Thoracic aorta (tissue), 2 donors: Measurements from ENCODE around the gene PSORS1C2. TPM values are rescaled to one million over a fixed set of nuclear protein-coding genes. Genes with fewer than 3 reads are reported as not detected.
A peak's percentile ranks its signal among the peaks of the same experiment; 100 is the strongest.
"Not testable (repeated sequence)": the region's sequence is repeated elsewhere in the genome, so short reads cannot be mapped to it uniquely, and the experiment has no call there.

Source experiments
- ATAC-seq: fragments of 150-250 bp; one replicate; pipeline ENCODE4 v1.8.0; 2017; ENCODE audit warnings: low read depth; ENCODE audit not compliant: insufficient number of reproducible peaks, low FRiP score
- DNase-seq: peaks from one replicate; pipeline ENCODE4 v3.0.0-alpha.2; 2020; ENCODE audit warnings: low spot score
- H3K27ac ChIP-seq, 2 donors: fragments of 200-600 bp; sonication (generic); 1 replicate in 1 of 2; 2 replicates in 1 of 2; pipeline ENCODE4 v1.5.1; 2016; ENCODE audit warnings: mild to moderate bottlenecking in 2 of 2, moderate library complexity in 2 of 2
- H3K27me3 ChIP-seq: fragments of 200-600 bp; sonication (generic); replicated peaks from 2 replicates; pipeline ENCODE4 v1.6.0; 2016; ENCODE audit warnings: mild to moderate bottlenecking; ENCODE audit not compliant: insufficient read depth
- H3K36me3 ChIP-seq: fragments of 200-600 bp; sonication (generic); one replicate; pipeline ENCODE4 v1.5.1; 2016
- H3K4me1 ChIP-seq, 2 donors: fragments of 200-600 bp; sonication (generic); 1 replicate in 1 of 2; 2 replicates in 1 of 2; pipeline versions ENCODE4 v1.5.1 to v1.6.0; 2016; ENCODE audit warnings: low read depth in 2 of 2, mild to moderate bottlenecking in 1 of 2; ENCODE audit not compliant: control insufficient read depth in 1 of 2
- H3K4me3 ChIP-seq: fragments of 200-600 bp; sonication (generic); 2 replicates; pipeline ENCODE4 v1.5.1; 2016; ENCODE audit warnings: mild to moderate bottlenecking
- H3K9me3 ChIP-seq: fragments of 200-600 bp; sonication (generic); 2 replicates; pipeline ENCODE4 v1.5.1; 2016
- total RNA-seq, 2 donors: library from RNA; depleted of rRNA; stranded (reverse); fragments of >200 nt; gene quantifications; one replicate each; pipeline versions ENCODE4 v1.1.0 to v1.2.3, GENCODE V29; 2016
- TF ChIP-seq, protein P1 (sequence below): fragments of 200-600 bp; sonication (generic); IDR thresholded peaks from one replicate; pipeline ENCODE4 v1.5.1; 2019; ENCODE audit warnings: antibody characterized with exemption

PSORS1C2 gene
- total RNA-seq, result not detected

- ATAC-seq (no peak), DNase-seq (no peak)
- no peaks in the 10 kb centered on the region for H3K27me3 ChIP-seq
- TF ChIP-seq, protein P1, sequence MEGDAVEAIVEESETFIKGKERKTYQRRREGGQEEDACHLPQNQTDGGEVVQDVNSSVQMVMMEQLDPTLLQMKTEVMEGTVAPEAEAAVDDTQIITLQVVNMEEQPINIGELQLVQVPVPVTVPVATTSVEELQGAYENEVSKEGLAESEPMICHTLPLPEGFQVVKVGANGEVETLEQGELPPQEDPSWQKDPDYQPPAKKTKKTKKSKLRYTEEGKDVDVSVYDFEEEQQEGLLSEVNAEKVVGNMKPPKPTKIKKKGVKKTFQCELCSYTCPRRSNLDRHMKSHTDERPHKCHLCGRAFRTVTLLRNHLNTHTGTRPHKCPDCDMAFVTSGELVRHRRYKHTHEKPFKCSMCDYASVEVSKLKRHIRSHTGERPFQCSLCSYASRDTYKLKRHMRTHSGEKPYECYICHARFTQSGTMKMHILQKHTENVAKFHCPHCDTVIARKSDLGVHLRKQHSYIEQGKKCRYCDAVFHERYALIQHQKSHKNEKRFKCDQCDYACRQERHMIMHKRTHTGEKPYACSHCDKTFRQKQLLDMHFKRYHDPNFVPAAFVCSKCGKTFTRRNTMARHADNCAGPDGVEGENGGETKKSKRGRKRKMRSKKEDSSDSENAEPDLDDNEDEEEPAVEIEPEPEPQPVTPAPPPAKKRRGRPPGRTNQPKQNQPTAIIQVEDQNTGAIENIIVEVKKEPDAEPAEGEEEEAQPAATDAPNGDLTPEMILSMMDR, result no peak
- no peaks in the 10 kb centered on the region for H3K36me3 ChIP-seq
- H3K9me3 ChIP-seq, result no peaks in the 10 kb centered on the region
- H3K27ac ChIP-seq, result no peak within 1 kb of the TSS
- H3K4me1 ChIP-seq, result peaks cover 9 to 17% of the 10 kb centered on the region in 2 donors
- H3K4me3 ChIP-seq, result peak within 1 kb of the TSS; percentile 51
Measured at GRCh38 chr6:31138982-31139381, at the start of gene PSORS1C2. Gene PSORS1C2, minus strand, starts transcription at chr6:31139066. Its CDS starts 40 bp downstream, at chr6:31139026.

- no peak overlapping the region for H3K27ac ChIP-seq
- no peaks in the 10 kb centered on the region for H3K27me3 ChIP-seq
- DNase-seq (no peak), ATAC-seq (no peak)
- H3K4me1 ChIP-seq, result no peaks in the 10 kb centered on the region
- no peaks in the 10 kb centered on the region for H3K9me3 ChIP-seq
- no peak overlapping the region for H3K4me3 ChIP-seq
- TF ChIP-seq, protein P1, result no peak
- no peaks in the 10 kb centered on the region for H3K36me3 ChIP-seq
Measured at GRCh38 chr6:31187780-31188194, 48.9 kb upstream of the PSORS1C2 start.

DNA sequence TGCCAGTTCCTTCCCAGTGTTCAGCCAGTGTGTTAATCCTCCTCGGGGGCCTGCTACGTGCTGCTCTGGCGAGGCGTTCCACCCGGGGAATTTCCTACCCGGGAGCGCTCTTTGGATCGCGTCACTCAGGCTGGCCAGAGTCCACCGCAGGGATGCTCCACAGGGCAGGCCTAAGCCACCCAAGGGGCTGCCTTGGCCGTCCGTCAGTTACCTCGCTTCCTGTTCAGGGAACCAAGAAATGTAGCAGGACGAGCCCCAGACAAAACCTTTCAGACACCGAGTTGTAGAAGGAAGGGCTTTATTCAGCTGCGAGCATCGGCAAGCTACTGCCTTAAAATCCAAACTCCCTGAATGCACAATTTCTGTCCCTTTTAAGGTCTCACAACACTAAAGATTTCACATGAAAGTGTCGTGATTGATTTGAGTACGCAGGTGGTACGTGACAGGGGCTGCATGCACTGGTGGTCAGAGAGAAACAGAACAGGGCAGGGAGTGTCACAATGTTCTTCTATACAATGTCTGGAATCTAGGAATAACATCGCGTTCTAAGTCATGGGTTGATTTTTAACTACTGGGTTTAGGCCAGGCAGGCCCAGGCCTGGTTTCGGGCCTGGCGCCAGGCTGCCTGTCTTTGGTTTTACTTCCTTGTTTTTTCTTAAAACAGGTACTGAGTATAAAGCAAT lies 47.3 kb upstream of the PSORS1C2 start:
- peak overlapping the region; percentile 68 to 82 for H3K27ac ChIP-seq
- no peaks in the 10 kb centered on the region for H3K9me3 ChIP-seq
- DNase-seq, result no peak
- H3K36me3 ChIP-seq, result no peaks in the 10 kb centered on the region
- H3K4me1 ChIP-seq, result no peaks in the 10 kb centered on the region
- peak overlapping the region; percentile 62 for H3K4me3 ChIP-seq
- TF ChIP-seq, protein P1, result no peak
- ATAC-seq, result no peak
- no peaks in the 10 kb centered on the region for H3K27me3 ChIP-seq

GRCh38 chr6:31185695-31186051 lies 46.8 kb upstream of the PSORS1C2 start:
- not testable (repeated sequence) for H3K9me3 ChIP-seq, DNase-seq, ATAC-seq, H3K27me3 ChIP-seq, H3K4me1 ChIP-seq, H3K36me3 ChIP-seq
- peak overlapping the region; percentile 62 for H3K4me3 ChIP-seq
- peak overlapping the region; percentile 68 to 82 for H3K27ac ChIP-seq

DNA sequence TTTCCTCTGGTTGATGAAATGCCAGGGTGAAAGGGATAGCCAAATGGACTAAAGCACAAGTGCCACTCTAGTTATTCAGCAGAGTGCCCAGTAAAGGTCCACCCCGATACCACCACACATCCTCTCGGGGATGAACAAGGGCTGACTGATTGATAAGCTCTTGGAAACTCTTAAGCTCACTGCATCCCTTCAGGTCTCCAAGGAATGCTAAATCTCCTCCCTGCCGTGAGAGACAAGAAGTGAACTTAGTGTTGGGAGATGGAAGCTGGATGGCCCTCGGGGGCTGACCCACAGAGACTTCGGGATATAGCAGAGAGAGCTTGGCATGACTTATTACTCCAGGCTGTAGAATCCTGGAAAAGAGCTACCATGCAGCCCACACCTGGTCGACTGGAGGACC lies 45.0 kb upstream of the PSORS1C2 start:
- H3K27ac ChIP-seq, H3K27me3 ChIP-seq, DNase-seq, H3K36me3 ChIP-seq, H3K4me3 ChIP-seq, H3K9me3 ChIP-seq, ATAC-seq, H3K4me1 ChIP-seq: not testable (repeated sequence)

- not testable (repeated sequence) for ATAC-seq
Measured at GRCh38 chr6:31183287-31183686, 44.4 kb upstream of the PSORS1C2 start.

DNA sequence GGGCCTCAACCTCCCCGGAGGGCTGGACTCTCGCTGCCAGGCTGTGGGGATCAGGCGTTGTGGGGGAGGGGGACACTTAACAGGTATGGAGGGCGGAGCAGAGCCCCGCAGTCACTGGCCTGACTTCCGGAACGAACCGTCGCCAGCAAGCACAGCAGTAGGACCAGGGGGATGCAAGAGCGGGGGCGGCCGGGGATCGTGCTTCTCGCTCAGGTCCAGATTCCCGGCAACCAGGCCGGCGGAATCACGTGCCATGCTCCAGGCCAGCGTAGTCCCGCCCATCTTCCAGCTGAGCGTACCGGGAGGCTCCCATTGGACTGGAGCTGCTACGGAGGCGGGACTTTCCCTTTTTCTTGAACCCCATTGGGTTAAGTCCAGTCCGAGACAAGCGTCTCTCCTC lies 41.6 kb upstream of the PSORS1C2 start:
- peak overlapping the region in 1 of 2 donors; percentile 38 for H3K27ac ChIP-seq
- no peaks in the 10 kb centered on the region for H3K27me3 ChIP-seq
- no peaks in the 10 kb centered on the region for H3K36me3 ChIP-seq
- peaks cover 0 to 2% of the 10 kb centered on the region in 2 donors for H3K4me1 ChIP-seq
- no peak for DNase-seq
- peak; percentile 100 for ATAC-seq
- TF ChIP-seq, protein P1, result no peak
- peak overlapping the region; percentile 72 for H3K4me3 ChIP-seq
- no peaks in the 10 kb centered on the region for H3K9me3 ChIP-seq

More at GRCh38 chr6:31183287-31183686, 44.4 kb upstream of the PSORS1C2 start:
- not testable (repeated sequence) for H3K4me1 ChIP-seq, H3K27ac ChIP-seq, DNase-seq, H3K9me3 ChIP-seq, H3K36me3 ChIP-seq, H3K4me3 ChIP-seq, H3K27me3 ChIP-seq
